Stimulated activated CD4-positive, alpha-beta T cell treated with anti-CD3 and anti-CD28 coated beads, Interleukin-4, amount 100 ng/mL, for 48 hours (primary cell): ENCODE measurements around the gene FREM1.

Experiments used
- DNase-seq, 2 donors: peaks; one replicate each; pipeline ENCODE4 v3.0.0-alpha.2; 2020; ENCODE audit warnings: low read depth in 2 of 2

Gene FREM1

DNA sequence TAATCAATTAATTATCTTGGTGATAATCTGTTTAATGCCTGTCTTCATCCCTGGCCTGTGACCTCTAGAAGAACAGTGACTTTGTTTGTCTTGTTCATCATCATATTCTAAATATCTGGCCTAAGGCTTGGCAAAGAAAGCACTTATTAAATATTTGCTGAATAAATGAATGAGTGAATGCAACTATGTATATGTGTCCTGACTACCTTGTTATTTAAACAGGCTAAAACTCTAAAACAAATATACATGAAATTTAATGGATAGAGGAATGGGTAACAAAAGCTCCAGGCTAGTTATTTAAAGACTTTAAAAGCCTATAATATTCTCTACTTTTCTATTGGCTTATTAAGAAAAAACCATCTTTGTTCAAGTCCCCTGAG lies 96.0 kb downstream of the FREM1 start:
- no peak for DNase-seq

DNA sequence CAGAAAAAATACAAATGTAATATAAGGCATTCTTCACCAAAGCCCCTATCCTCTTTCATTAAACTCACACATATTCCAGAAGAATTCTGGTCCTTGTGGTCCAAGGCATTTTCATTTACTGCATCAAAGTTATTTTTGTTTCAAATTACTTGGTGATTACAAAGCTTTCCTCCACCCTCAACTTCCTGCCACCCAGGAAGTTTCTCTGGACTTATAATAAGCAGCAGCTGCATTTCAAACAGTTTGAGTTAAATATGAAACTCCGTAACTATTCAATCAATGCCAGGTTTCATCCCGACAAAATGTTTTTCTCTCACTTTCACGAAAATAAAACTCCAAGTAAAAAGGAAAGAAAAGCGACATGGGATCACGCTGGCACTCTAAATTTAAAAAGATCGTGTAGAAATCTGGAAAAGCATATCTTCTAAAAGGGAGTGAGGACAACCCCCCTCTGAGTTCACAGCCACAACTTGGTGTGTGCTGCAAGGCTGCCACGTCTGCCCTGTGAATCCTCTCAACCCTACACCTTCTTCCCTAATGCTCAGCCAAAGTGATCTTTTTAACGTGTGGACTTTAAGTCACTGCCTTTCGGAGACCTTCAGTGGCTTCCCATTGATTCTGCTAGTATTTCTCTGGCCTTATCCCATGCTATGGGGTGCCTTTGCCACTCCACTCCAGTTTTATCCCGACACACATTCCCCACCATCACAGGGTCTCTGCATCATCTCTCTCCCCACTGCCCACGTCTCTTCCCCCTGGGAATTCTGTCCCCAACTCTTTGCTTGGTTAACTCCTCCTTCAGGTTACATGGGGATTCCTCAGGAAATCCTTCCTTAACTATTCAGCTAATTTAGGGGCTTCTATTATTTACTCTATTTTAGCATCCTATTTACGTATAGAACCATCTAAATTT lies 96.6 kb downstream of the FREM1 start:
- no peak for DNase-seq

- no peak for DNase-seq
These were observed 97.4 kb downstream of the FREM1 start for GRCh38 chr9:14812806-14813205.

DNA sequence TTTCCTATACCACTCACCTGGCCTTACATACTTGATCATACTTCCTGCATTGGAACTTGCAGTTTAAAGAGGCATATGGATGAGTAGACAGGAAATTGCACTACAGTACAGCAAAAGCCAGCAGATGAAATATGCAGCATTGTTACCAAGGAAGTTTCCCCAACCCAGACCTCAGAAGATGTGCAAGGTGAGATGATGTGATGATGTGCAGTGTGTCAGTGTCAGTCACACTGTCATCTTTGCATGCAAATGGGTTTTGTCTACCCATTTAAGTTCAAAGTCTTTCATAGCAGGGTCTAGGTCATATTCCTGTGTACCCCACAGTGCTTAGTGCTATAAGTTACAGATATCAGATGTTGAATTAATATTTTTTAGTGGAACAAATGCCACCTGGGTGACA lies 98.4 kb downstream of the FREM1 start:
- DNase-seq: no peak

- DNase-seq: no peak
These were observed 103.2 kb downstream of the FREM1 start for GRCh38 chr9:14806941-14807520.

GRCh38 chr9:14799030-14799429 lies 111.2 kb downstream of the FREM1 start:
- DNase-seq: no peak

GRCh38 chr9:14797435-14797834 lies 112.8 kb downstream of the FREM1 start:
- DNase-seq: no peak

DNA sequence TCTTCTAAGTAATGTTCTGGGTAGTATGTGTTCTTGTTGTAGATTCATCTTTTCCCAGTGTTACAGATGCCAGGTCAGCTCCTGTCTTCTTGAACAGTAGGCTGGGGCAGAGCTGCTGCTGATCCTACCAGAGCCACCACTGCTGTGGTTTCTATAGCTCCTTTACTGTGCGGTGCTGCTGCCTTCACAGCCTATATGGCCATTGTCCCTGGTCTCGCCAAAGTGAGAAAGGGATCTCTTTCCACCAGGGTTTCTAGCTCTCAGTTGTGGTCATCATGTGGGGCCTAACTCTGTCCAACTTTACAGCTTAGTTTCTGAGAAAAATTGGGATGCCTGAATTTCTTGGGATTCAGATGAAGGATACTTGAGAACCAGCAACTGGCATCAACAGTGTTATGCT lies 116.8 kb downstream of the FREM1 start:
- DNase-seq: no peak

- no peak for DNase-seq
These were observed 119.6 kb downstream of the FREM1 start for GRCh38 chr9:14790628-14791027.

GRCh38 chr9:14788846-14789245 lies 121.4 kb downstream of the FREM1 start:
- no peak for DNase-seq

GRCh38 chr9:14783358-14783757 lies 126.9 kb downstream of the FREM1 start:
- DNase-seq: no peak

DNA sequence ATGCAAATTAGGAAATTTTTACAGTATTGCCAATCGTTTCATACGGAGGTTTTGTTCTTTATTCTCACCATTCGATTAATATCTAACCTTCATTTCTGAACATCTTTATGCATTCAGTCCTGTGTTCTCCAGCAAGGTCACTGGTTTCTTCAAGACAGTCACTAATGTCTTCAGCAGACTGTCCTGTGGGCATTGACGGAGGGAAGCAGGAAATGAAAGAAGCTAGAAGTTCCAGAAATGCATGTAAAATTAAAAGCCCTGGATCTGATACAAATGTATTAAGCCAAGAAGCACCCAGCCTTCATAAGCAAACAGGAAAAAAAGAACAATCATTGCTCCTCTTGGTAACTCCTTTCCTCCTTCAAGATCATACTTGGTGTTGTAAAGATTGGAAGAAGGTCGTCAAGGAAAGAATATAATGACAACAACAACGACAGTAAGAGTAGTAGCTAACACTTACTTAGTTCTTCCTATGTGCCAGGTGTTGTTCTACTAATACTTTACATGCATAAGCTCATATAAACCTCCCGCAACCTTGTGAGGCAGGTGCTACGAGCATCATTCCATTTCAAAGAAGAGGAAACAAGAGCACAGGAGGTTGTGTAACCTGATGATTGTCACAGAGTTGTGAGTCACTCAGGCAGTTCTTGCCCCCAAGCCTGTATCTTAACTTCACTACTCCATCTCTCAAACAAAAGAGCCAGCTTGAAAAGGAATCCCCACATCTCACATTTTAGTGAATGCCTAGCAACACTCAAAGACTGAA lies 127.8 kb downstream of the FREM1 start:
- no peak for DNase-seq

- DNase-seq: no peak
These were observed 129.5 kb downstream of the FREM1 start for GRCh38 chr9:14780693-14781092.

DNA sequence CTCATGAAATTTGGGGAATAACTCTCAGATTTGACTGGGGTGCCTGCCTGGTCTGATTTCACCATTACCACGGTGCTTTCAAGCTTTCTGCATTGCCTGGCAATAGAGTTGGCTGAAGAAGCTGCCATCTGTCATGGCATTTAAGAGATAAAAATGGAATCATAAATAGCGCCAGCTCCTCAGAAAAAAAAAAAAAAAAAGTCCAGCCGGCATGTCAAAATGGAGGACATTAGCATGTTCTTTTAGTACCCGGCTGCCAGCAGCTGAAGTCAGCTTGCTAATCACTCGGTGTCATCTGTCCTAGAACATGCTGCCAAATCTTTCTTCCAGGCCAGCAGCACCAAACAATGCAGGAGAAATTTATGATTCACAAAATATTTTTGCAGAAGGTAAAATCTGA lies 130.0 kb downstream of the FREM1 start:
- no peak for DNase-seq

- no peak for DNase-seq
These were observed 130.6 kb downstream of the FREM1 start for GRCh38 chr9:14779566-14780022.

- no peak for DNase-seq
These were observed 131.7 kb downstream of the FREM1 start for GRCh38 chr9:14778565-14778964.

DNA sequence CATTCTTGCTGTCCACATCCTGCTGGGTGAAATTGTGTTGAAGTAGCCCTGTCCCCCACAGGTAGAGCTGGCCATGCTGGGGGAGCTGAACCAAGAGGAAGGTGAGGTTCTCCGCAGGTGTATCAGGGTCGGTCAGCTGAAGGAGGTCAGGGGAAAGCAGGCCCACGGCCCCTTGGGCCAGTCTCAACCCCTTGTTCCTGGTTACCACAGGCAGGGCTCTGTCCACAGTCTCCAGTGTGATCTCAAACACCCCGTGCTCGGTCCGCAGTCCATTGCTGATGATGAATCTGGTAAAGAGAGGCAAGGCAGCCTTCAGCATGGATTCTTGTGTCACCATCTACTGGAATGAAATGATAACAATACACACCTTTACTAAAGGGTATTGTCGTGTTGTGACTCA lies 134.3 kb downstream of the FREM1 start:
- no peak for DNase-seq

- DNase-seq: no peak
These were observed 139.6 kb downstream of the FREM1 start for GRCh38 chr9:14770592-14770991.

DNA sequence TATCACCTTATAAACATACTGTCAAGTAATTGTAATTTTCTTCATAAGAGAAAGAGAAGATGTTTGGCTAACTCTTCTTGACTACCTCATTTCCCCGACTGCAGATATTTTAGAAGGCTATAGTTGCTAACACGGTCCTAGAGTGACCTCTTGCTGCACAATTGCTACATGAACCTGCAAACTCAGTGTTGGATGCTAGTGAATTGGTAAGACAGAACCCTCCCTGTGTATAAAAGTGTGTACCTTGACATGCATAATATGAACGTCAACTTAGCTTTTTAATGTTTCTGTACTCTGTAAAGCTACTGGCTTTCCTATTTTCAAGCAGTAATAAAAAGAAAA lies 141.0 kb downstream of the FREM1 start:
- no peak for DNase-seq

- DNase-seq: no peak
These were observed 141.6 kb downstream of the FREM1 start for GRCh38 chr9:14768405-14769229.

DNA sequence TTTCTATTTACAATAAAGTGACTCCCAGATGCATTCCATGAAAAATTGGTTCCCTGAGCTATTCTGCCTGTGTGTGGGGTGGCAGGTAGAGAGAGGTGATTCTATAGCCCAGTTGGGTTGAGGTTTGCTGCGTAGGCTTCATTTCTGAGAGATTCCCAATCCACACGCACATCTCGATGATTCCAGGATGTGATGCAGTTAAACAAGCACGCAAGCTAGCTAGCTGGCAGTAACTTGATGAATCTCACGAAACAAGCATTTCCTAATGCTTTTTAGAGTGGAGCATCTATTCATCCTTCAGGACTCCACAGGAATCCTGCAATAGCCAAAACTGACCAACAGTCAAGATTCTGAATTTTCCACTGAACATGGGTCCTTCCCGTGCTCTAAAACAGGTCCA lies 143.9 kb downstream of the FREM1 start:
- no peak for DNase-seq

GRCh38 chr9:14761584-14761983 lies 148.6 kb downstream of the FREM1 start:
- no peak for DNase-seq
